Liver (tissue), 3 donors: ENCODE data around the gene NUPR1.

Experiments used
- ATF3 ChIP-seq: IDR thresholded peaks from 2 replicates; pipeline ENCODE4 v1.6.1; 2016; ENCODE audit warnings: antibody characterized with exemption
- JUND ChIP-seq, 2 donors: IDR thresholded peaks; 2 replicates each; pipeline ENCODE4 v1.6.1; 2016; ENCODE audit warnings: antibody characterized with exemption in 2 of 2
- TAF1 ChIP-seq: conservative IDR thresholded peaks from 2 replicates; pipeline ENCODE4 v1.6.1; 2016; ENCODE audit warnings: antibody characterized with exemption, mild to moderate bottlenecking
- TF ChIP-seq, protein P1 (sequence below): fragments of 150-350 bp; IDR thresholded peaks from 2 replicates; pipeline ENCODE4 v1.5.1; 2017; ENCODE audit warnings: improper control_type of control experiment, low read depth, low read length; ENCODE audit not compliant: missing input control
- donor health status: healthy.
- donor health status: healthy.

DNA sequence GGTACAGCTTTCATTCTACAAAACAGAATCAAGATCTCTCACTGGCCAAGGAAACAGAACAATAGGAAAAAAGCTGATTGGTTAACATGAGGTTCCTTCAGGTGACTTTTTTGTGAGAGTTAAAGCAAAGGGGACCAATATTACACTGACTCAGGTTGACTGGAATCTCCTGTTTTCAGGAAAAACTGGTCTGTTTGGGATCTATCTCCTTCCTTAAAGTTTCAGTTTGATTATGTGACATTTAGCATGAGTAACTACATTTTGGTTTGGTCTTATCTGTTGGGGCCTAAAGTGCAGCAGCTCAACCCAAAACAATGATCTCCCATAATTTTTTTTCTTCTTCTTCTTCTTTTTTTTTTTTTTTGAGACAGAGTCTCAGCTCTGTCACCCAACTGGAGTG is 9.7 kb downstream of the NUPR1 start:
- no peak for TF ChIP-seq JUND (IDR thresholded peaks at IDR 0.05)
- no peak for TF ChIP-seq TAF1
- TF ChIP-seq, protein P1, sequence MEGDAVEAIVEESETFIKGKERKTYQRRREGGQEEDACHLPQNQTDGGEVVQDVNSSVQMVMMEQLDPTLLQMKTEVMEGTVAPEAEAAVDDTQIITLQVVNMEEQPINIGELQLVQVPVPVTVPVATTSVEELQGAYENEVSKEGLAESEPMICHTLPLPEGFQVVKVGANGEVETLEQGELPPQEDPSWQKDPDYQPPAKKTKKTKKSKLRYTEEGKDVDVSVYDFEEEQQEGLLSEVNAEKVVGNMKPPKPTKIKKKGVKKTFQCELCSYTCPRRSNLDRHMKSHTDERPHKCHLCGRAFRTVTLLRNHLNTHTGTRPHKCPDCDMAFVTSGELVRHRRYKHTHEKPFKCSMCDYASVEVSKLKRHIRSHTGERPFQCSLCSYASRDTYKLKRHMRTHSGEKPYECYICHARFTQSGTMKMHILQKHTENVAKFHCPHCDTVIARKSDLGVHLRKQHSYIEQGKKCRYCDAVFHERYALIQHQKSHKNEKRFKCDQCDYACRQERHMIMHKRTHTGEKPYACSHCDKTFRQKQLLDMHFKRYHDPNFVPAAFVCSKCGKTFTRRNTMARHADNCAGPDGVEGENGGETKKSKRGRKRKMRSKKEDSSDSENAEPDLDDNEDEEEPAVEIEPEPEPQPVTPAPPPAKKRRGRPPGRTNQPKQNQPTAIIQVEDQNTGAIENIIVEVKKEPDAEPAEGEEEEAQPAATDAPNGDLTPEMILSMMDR: no peak
- no peak for TF ChIP-seq ATF3
